GM08714 (cell line): Measurements from ENCODE around the gene MKRN3.
A peak's percentile ranks its signal among the peaks of the same experiment; 100 is the strongest.

Experiments
- H3K4me3 ChIP-seq: fragments of 200-500 bp; sonication (Bioruptor generic); 2 replicates; pipeline ENCODE4 v1.5.1; 2014; ENCODE audit warnings: mild to moderate bottlenecking, low read length, inconsistent platforms
- ZNF274 ChIP-seq: IDR thresholded peaks from 2 replicates; pipeline ENCODE4 v1.6.1; 2012; ENCODE audit warnings: mild to moderate bottlenecking, low read depth, low read length

MKRN3 gene

GRCh38 chr15:23565395-23566070 lies at the start of gene MKRN3:
TSS of gene MKRN3 (plus strand) at chr15:23565674. CDS start at chr15:23565783, 109 bp downstream.
- no peak for TF ChIP-seq ZNF274
- peak within 1 kb of the TSS; percentile 63; the same call in 1 of the 2 replicates for H3K4me3 ChIP-seq

GRCh38 chr15:23516866-23517265 lies 48.6 kb upstream of the MKRN3 start:
- no peak for TF ChIP-seq ZNF274
- no peak overlapping the region for H3K4me3 ChIP-seq

- no peak for TF ChIP-seq ZNF274
- no peak overlapping the region for H3K4me3 ChIP-seq
Observed at GRCh38 chr15:23518104-23518503, 47.4 kb upstream of the MKRN3 start.

GRCh38 chr15:23524816-23525215 lies 40.7 kb upstream of the MKRN3 start:
- no peak overlapping the region for H3K4me3 ChIP-seq
- no peak for TF ChIP-seq ZNF274

GRCh38 chr15:23529891-23530290 lies 35.6 kb upstream of the MKRN3 start:
- no peak overlapping the region for H3K4me3 ChIP-seq
- no peak for TF ChIP-seq ZNF274

- no peak overlapping the region for H3K4me3 ChIP-seq
- TF ChIP-seq ZNF274: no peak
Observed at GRCh38 chr15:23532024-23532423, 33.5 kb upstream of the MKRN3 start.

GRCh38 chr15:23536659-23537058 lies 28.8 kb upstream of the MKRN3 start:
- no peak for TF ChIP-seq ZNF274
- no peak overlapping the region for H3K4me3 ChIP-seq

- TF ChIP-seq ZNF274: no peak
- no peak overlapping the region for H3K4me3 ChIP-seq
Observed at GRCh38 chr15:23538648-23539047, 26.8 kb upstream of the MKRN3 start.

- H3K4me3 ChIP-seq: no peak overlapping the region
- no peak for TF ChIP-seq ZNF274
Observed at GRCh38 chr15:23539892-23540291, 25.6 kb upstream of the MKRN3 start.

- H3K4me3 ChIP-seq: no peak overlapping the region
- no peak for TF ChIP-seq ZNF274
Observed at GRCh38 chr15:23546158-23546557, 19.3 kb upstream of the MKRN3 start.

- no peak overlapping the region for H3K4me3 ChIP-seq
- TF ChIP-seq ZNF274: no peak
Observed at GRCh38 chr15:23548071-23548470, 17.4 kb upstream of the MKRN3 start.

GRCh38 chr15:23561914-23562313 lies 3.6 kb upstream of the MKRN3 start:
- TF ChIP-seq ZNF274: no peak
- H3K4me3 ChIP-seq: no peak overlapping the region

- TF ChIP-seq ZNF274: no peak
- H3K4me3 ChIP-seq: peak overlapping the region; percentile 63; the same call in 1 of the 2 replicates
Observed at GRCh38 chr15:23564821-23565394, 566 bp upstream of the MKRN3 start.

- peak overlapping the region; percentile 63; the same call in 1 of the 2 replicates for H3K4me3 ChIP-seq
- TF ChIP-seq ZNF274: no peak
Observed at GRCh38 chr15:23566071-23566554, 639 bp downstream of the MKRN3 start.

- TF ChIP-seq ZNF274: no peak
- peak overlapping the region; percentile 63; the same call in 1 of the 2 replicates for H3K4me3 ChIP-seq
Observed at GRCh38 chr15:23566651-23567050, 1.2 kb downstream of the MKRN3 start.
